ENCODE results near the gene TIGIT.

Gene TIGIT

DNA sequence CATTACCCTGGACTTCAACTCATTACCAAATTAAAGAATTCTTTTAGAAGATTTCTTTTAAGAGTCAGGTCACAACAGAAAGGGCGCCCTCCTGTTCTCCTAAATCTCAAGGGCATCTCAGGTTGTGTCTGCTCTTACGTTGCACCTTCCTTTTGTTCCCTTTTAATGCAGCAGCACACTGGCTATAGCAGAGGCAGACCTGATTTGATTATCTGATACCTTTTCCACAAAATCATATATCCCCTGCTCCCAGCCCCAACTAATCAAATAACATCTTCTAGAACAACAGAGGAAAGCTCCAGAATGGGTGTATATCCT lies 40.1 kb downstream of the TIGIT start:
- no peak for DNase-seq
- CTCF ChIA-PET = no interaction called here
- Histone ChIP-seq H3K4me1 (ENCODE audit: control extremely low read depth in 1 of 4, control insufficient read depth in 4 of 4, insufficient read depth in 4 of 4, low read length in 3 of 4) (no peaks in the 10 kb centered on the region), H3K4me3 (ENCODE audit: control insufficient read depth in 1 of 7, extremely low read depth in 1 of 7, insufficient read depth in 4 of 7, low read depth in 2 of 7, low read length in 6 of 7) (no peak overlapping the region), H3K27me3 (replicated peaks in 2 of 5; ENCODE audit: control insufficient read depth in 4 of 5, insufficient read depth in 5 of 5, low read length in 4 of 5) (no peaks in the 10 kb centered on the region), H3K36me3 (ENCODE audit: control insufficient read depth in 4 of 4, insufficient read depth in 4 of 4, low read length in 3 of 4) (peaks cover 0 to 20% (median 9%) of the 10 kb centered on the region in 4 experiments), H3K27ac (ENCODE audit: insufficient read depth in 1 of 2, low read depth in 1 of 2, low read length in 2 of 2, poor library complexity in 1 of 2, severe bottlenecking in 2 of 2) (no peak overlapping the region), H3K9me3 (ENCODE audit: control extremely low read depth in 1 of 5, control insufficient read depth in 4 of 5, insufficient read depth in 2 of 5, low read depth in 1 of 5, low read length in 4 of 5) (peaks cover 0 to 3% (median 0%) of the 10 kb centered on the region in 5 experiments)
- POLR2A ChIA-PET = no interaction called here
- 93% methylated on average over 2 of the region's 2 CpGs for WGBS (ENCODE audit: insufficient coverage)

DNA sequence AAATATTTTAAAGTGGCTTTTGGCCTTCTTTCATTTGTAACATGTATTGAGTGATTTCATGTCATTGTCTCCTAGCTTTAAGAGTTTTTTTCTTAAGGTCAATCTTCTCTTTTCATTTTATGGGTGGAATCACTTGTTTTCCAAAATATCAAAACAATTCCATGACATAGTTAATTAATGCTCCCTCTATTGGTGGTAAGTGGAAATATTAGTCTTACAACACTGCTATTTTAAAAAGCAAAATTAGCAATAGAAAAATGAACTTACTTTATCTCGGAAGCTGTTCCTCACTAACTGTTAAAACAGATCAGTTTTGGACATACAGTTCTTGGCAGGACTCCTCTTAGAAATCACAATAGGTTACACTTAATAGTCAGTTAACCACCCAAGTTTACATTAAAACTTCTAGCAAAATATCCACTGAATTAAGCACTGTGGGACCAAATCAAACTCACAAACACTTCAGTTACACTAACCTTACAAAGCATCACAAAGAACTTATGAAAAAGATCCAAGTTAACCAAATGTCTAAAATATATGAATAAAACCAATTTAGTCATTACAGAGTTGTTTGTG lies 42.4 kb downstream of the TIGIT start:
- Histone ChIP-seq H3K27ac (ENCODE audit: insufficient read depth in 1 of 2, low read depth in 1 of 2, low read length in 2 of 2, poor library complexity in 1 of 2, severe bottlenecking in 2 of 2) (no peak overlapping the region), H3K27me3 (replicated peaks in 2 of 5; ENCODE audit: control insufficient read depth in 4 of 5, insufficient read depth in 5 of 5, low read length in 4 of 5) (no peaks in the 10 kb centered on the region), H3K4me1 (ENCODE audit: control extremely low read depth in 1 of 4, control insufficient read depth in 4 of 4, insufficient read depth in 4 of 4, low read length in 3 of 4) (no peaks in the 10 kb centered on the region), H3K4me3 (ENCODE audit: control insufficient read depth in 1 of 7, extremely low read depth in 1 of 7, insufficient read depth in 4 of 7, low read depth in 2 of 7, low read length in 6 of 7) (no peak overlapping the region), H3K9me3 (ENCODE audit: control extremely low read depth in 1 of 5, control insufficient read depth in 4 of 5, insufficient read depth in 2 of 5, low read depth in 1 of 5, low read length in 4 of 5) (peaks cover 0 to 3% (median 0%) of the 10 kb centered on the region in 5 experiments), H3K36me3 (ENCODE audit: control insufficient read depth in 4 of 4, insufficient read depth in 4 of 4, low read length in 3 of 4) (peaks cover 0 to 23% (median 10%) of the 10 kb centered on the region in 4 experiments)
- DNase-seq = peak; percentile 2 to 5 (median 4)
- ChIA-PET POLR2A (interaction anchor here (0.6 kb wide), 1 partner anchor 16 kb away, joined by 3 read pairs; no protein-coding TSS in a partner anchor), CTCF (interaction anchor here (1.3 to 1.4 kb wide), 2 partner anchors 9 to 12 kb away, joined by 3 read pairs; no protein-coding TSS in a partner anchor)
- 100% methylated on average over 1 of the region's 1 CpG for WGBS (ENCODE audit: insufficient coverage)

DNA sequence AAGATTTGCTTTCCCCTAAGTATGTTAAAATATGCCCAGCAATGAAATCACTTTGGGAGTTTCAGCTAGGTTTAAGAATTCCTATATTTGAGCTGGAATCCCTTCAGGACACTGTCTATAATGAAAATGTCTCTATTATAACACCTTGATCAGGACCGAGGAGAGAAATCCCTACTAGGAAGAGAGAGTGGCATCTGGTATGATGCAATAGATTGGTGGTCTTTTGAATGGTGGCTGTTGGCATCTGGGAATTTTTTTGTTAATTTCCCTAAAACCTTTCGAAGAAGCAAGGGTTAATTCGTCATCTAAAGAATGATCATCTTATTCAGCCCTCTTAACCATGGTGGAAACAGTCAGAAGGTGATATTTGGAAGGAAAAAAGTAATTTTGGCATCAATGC lies 43.0 kb downstream of the TIGIT start:
- H3K27me3 ChIP-seq (replicated peaks in 2 of 5; ENCODE audit: control insufficient read depth in 4 of 5, insufficient read depth in 5 of 5, low read length in 4 of 5) = no peaks in the 10 kb centered on the region
- no peak overlapping the region for H3K4me3 ChIP-seq (ENCODE audit: control insufficient read depth in 1 of 7, extremely low read depth in 1 of 7, insufficient read depth in 4 of 7, low read depth in 2 of 7, low read length in 6 of 7)
- DNase-seq = no peak
- H3K9me3 ChIP-seq (ENCODE audit: control extremely low read depth in 1 of 5, control insufficient read depth in 4 of 5, insufficient read depth in 2 of 5, low read depth in 1 of 5, low read length in 4 of 5) = peaks cover 0 to 3% (median 0%) of the 10 kb centered on the region in 5 experiments
- WGBS (ENCODE audit: insufficient coverage) = no CpG with 5 or more reads among the region's 3 CpGs
- H3K36me3 ChIP-seq (ENCODE audit: control insufficient read depth in 4 of 4, insufficient read depth in 4 of 4, low read length in 3 of 4) = peaks cover 0 to 20% (median 9%) of the 10 kb centered on the region in 4 experiments
- no peaks in the 10 kb centered on the region for H3K4me1 ChIP-seq (ENCODE audit: control extremely low read depth in 1 of 4, control insufficient read depth in 4 of 4, insufficient read depth in 4 of 4, low read length in 3 of 4)
- CTCF ChIA-PET = interaction anchor here (1.3 to 1.4 kb wide), 2 partner anchors 10 to 12 kb away, joined by 3 read pairs; no protein-coding TSS in a partner anchor
- no peak overlapping the region for H3K27ac ChIP-seq (ENCODE audit: insufficient read depth in 1 of 2, low read depth in 1 of 2, low read length in 2 of 2, poor library complexity in 1 of 2, severe bottlenecking in 2 of 2)
- POLR2A ChIA-PET = no interaction called here

DNA sequence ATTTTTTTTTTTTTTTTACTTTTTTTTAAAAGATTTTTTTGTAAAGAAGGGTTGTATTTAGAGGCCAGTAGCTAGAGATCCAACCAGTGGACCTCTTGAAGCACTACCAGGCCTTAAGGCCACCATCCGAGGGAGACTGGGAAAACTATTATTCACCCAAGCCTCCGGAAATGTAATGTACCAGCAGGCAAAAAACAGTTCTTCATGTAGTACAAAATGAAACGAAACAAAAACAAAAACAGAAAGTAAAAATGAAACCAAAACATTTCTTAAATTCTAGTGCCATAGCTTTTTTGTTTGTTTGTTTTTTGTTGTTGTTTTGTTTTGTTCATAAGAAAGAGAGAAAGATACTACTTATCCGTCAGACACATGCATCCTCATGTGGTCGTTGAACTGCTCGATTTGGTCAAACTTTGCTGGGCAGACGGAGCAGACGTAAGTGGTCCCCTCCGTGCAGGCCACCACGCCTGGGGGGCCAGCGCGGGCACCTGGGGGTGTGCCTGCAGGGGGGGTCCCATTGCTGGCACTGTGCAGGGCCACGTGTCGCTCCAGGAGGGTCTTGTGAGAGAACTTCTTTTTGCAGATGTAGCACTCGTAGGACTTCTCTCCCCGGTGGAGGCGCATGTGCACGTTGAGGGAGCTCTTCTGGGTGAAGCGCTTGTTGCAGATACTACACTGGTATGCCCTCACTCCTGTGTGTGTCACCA lies 45.0 kb downstream of the TIGIT start:
- ChIA-PET CTCF (interaction anchor here (0.6 kb wide), 1 partner anchor 310 kb away, joined by 3 read pairs; no protein-coding TSS in a partner anchor), POLR2A (no interaction called here)
- Histone ChIP-seq H3K4me1 (ENCODE audit: control extremely low read depth in 1 of 4, control insufficient read depth in 4 of 4, insufficient read depth in 4 of 4, low read length in 3 of 4) (no peaks in the 10 kb centered on the region), H3K9me3 (ENCODE audit: control extremely low read depth in 1 of 5, control insufficient read depth in 4 of 5, insufficient read depth in 2 of 5, low read depth in 1 of 5, low read length in 4 of 5) (no peaks in the 10 kb centered on the region), H3K27me3 (replicated peaks in 2 of 5; ENCODE audit: control insufficient read depth in 4 of 5, insufficient read depth in 5 of 5, low read length in 4 of 5) (no peaks in the 10 kb centered on the region), H3K4me3 (ENCODE audit: control insufficient read depth in 1 of 7, extremely low read depth in 1 of 7, insufficient read depth in 4 of 7, low read depth in 2 of 7, low read length in 6 of 7) (no peak overlapping the region), H3K36me3 (ENCODE audit: control insufficient read depth in 4 of 4, insufficient read depth in 4 of 4, low read length in 3 of 4) (peaks cover 0 to 16% (median 10%) of the 10 kb centered on the region in 4 experiments), H3K27ac (ENCODE audit: insufficient read depth in 1 of 2, low read depth in 1 of 2, low read length in 2 of 2, poor library complexity in 1 of 2, severe bottlenecking in 2 of 2) (no peak overlapping the region)
- WGBS (ENCODE audit: insufficient coverage) = 98% methylated on average over 16 of the region's 19 CpGs
- DNase-seq = no peak

DNA sequence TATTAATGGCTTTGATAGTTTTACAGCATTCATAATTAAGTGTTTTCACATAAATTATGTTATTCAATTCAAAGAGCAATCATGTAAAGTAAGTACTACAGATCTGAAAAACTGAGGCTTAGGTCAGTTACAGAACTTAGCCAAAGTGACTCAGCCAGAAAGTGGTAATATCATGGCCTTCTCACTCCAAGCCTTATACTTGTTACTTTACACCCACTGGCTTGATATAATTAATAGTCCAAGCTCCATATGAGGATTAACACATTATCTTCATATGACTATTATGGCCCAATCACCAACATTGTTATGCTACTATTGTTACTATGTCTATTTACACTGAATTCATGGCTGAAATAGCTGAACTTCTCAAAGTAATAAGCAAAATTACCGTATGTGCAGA lies 50.7 kb downstream of the TIGIT start:
- no peak for DNase-seq
- Histone ChIP-seq H3K36me3 (ENCODE audit: control insufficient read depth in 4 of 4, insufficient read depth in 4 of 4, low read length in 3 of 4) (peaks cover 0 to 7% (median 5%) of the 10 kb centered on the region in 4 experiments), H3K27me3 (replicated peaks in 2 of 5; ENCODE audit: control insufficient read depth in 4 of 5, insufficient read depth in 5 of 5, low read length in 4 of 5) (no peaks in the 10 kb centered on the region), H3K4me3 (ENCODE audit: control insufficient read depth in 1 of 7, extremely low read depth in 1 of 7, insufficient read depth in 4 of 7, low read depth in 2 of 7, low read length in 6 of 7) (no peak overlapping the region), H3K4me1 (ENCODE audit: control extremely low read depth in 1 of 4, control insufficient read depth in 4 of 4, insufficient read depth in 4 of 4, low read length in 3 of 4) (no peaks in the 10 kb centered on the region), H3K9me3 (ENCODE audit: control extremely low read depth in 1 of 5, control insufficient read depth in 4 of 5, insufficient read depth in 2 of 5, low read depth in 1 of 5, low read length in 4 of 5) (no peaks in the 10 kb centered on the region), H3K27ac (ENCODE audit: insufficient read depth in 1 of 2, low read depth in 1 of 2, low read length in 2 of 2, poor library complexity in 1 of 2, severe bottlenecking in 2 of 2) (no peak overlapping the region)
- WGBS (ENCODE audit: insufficient coverage) = no CpG with 5 or more reads among the region's 1 CpG
- ChIA-PET POLR2A (no interaction called here), CTCF (no interaction called here)

DNA sequence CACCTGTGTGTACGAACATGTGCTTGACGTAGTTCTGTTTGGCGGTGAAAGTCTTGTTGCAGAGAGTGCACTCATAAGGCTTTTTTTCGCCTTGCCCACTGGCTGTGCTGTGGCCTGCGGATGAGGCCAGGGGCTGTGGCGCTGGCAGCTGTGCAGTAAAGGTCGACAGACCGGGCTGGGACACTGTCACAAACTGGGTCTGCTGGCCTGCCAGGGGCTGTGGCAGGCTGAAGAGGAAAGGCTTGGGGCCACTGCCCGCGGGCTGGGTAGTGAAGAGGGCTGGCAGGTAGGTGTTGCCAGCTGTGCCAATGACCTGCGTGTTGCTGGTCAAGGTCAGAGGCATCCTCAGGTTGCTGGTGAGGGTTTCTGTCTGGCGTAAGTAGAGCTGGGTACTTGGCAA lies 56.4 kb downstream of the TIGIT start:
- peaks cover 0 to 8% (median 0%) of the 10 kb centered on the region in 5 experiments for H3K9me3 ChIP-seq (ENCODE audit: control extremely low read depth in 1 of 5, control insufficient read depth in 4 of 5, insufficient read depth in 2 of 5, low read depth in 1 of 5, low read length in 4 of 5)
- CTCF ChIA-PET = interaction anchor here (2.6 kb wide), 1 partner anchor 13 kb away, joined by 7 read pairs; no protein-coding TSS in a partner anchor
- H3K4me1 ChIP-seq (ENCODE audit: control extremely low read depth in 1 of 4, control insufficient read depth in 4 of 4, insufficient read depth in 4 of 4, low read length in 3 of 4) = no peaks in the 10 kb centered on the region
- peaks cover 0 to 29% (median 11%) of the 10 kb centered on the region in 4 experiments for H3K36me3 ChIP-seq (ENCODE audit: control insufficient read depth in 4 of 4, insufficient read depth in 4 of 4, low read length in 3 of 4)
- H3K27ac ChIP-seq (ENCODE audit: insufficient read depth in 1 of 2, low read depth in 1 of 2, low read length in 2 of 2, poor library complexity in 1 of 2, severe bottlenecking in 2 of 2) = no peak overlapping the region
- no peak for DNase-seq
- no peak overlapping the region for H3K4me3 ChIP-seq (ENCODE audit: control insufficient read depth in 1 of 7, extremely low read depth in 1 of 7, insufficient read depth in 4 of 7, low read depth in 2 of 7, low read length in 6 of 7)
- POLR2A ChIA-PET = no interaction called here
- WGBS (ENCODE audit: insufficient coverage) = 99% methylated on average over 11 of the region's 12 CpGs
- H3K27me3 ChIP-seq (replicated peaks in 2 of 5; ENCODE audit: control insufficient read depth in 4 of 5, insufficient read depth in 5 of 5, low read length in 4 of 5) = no peaks in the 10 kb centered on the region

DNA sequence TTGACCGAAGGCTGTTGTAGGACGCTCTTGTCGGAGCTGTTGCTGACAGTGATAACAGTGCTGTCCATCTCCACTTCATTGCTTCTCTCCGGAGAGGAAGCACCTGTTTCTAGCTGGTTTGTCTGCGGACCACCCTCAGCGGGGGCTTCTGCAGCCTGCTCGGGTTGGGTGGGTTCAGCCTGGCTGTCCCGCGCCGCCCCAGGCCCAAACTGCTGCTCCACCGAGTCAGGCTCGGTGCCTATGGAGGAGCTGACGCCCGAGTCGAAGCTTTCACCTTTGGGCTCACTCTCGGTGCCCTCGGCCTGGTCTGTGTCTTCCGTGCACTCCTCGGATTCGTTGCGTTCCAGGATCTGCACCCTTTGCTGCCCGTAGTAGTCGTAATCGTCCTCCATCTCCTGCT lies 56.9 kb downstream of the TIGIT start:
- Histone ChIP-seq H3K36me3 (ENCODE audit: control insufficient read depth in 4 of 4, insufficient read depth in 4 of 4, low read length in 3 of 4) (peaks cover 0 to 29% (median 11%) of the 10 kb centered on the region in 4 experiments), H3K4me3 (ENCODE audit: control insufficient read depth in 1 of 7, extremely low read depth in 1 of 7, insufficient read depth in 4 of 7, low read depth in 2 of 7, low read length in 6 of 7) (no peak overlapping the region), H3K4me1 (ENCODE audit: control extremely low read depth in 1 of 4, control insufficient read depth in 4 of 4, insufficient read depth in 4 of 4, low read length in 3 of 4) (no peaks in the 10 kb centered on the region), H3K9me3 (ENCODE audit: control extremely low read depth in 1 of 5, control insufficient read depth in 4 of 5, insufficient read depth in 2 of 5, low read depth in 1 of 5, low read length in 4 of 5) (peaks cover 0 to 8% (median 0%) of the 10 kb centered on the region in 5 experiments), H3K27me3 (replicated peaks in 2 of 5; ENCODE audit: control insufficient read depth in 4 of 5, insufficient read depth in 5 of 5, low read length in 4 of 5) (no peaks in the 10 kb centered on the region), H3K27ac (ENCODE audit: insufficient read depth in 1 of 2, low read depth in 1 of 2, low read length in 2 of 2, poor library complexity in 1 of 2, severe bottlenecking in 2 of 2) (no peak overlapping the region)
- no peak for DNase-seq
- WGBS (ENCODE audit: insufficient coverage) = 99% methylated on average over 24 of the region's 24 CpGs
- CTCF ChIA-PET = interaction anchor here (2.6 kb wide), 1 partner anchor 12 kb away, joined by 7 read pairs; no protein-coding TSS in a partner anchor
- POLR2A ChIA-PET = no interaction called here
